HG02623 (cell line): ENCODE data around the gene LATS2.

Experiments used
- ATAC-seq: cut with Tn5 transposase; IDR thresholded peaks from one replicate; pipeline ENCODE4 v1.9.1; 2021; ENCODE audit warnings: moderate library complexity; ENCODE audit not compliant: unreplicated experiment

Gene LATS2

DNA sequence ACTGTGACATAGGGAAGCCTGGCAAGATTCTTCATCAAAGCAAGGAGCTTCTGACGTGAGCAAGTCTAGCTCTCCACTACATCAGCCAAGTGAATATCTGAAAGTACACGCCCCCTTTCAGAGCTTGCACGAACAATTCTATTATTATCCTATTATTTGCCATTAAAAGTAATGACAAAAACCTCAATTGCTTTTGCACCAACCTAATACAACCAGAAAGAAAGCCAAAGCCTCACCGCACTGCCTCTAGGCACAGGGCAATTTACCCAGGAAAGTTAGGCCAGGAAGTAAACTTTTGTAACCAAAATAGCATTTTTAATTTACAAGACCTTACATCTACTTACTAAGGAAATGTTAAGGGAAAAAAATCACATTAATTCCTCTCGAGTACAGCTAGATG is 41.2 kb downstream of the LATS2 start:
- no peak for ATAC-seq

DNA sequence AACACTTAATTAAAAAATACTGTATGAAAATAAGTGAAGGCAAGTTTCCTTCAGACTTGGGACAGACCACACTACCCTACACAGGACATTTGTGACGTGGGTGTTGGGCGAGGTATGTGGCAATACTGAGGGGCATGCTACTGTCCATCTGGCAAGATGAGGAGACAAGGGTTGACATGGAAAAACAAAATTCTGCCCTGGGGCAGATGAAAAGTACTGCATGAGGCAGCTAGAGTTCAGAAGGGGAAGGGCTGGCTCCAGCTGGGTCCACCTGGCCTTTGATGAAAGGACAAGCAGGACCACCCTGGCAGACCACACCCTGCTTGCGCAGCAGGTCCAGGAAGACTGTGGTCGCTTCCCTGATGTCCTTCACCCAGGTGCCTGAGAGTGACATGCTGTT is 43.2 kb downstream of the LATS2 start:
- no peak for ATAC-seq

DNA sequence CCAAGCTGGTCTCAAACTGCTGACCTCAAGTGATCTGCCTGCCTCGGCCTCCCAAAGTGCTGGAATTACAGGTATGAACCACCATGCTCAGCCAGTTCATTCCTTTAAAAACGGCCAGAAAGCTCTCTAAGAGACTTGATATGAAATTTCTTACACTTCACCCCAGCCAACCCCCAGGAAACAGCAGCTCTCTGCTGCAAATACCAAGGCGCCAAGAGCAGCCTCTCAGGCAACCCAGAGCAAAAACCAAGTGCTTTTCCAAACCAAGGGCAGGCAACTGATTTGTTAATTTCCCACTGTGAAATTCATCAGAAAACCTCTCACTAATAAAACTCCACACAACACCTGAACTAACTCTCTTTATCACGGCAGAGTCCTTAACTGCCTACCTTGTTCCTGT is 44.9 kb downstream of the LATS2 start:
- ATAC-seq = no peak

GRCh38 chr13:21015284-21015683 is 46.1 kb downstream of the LATS2 start:
- ATAC-seq = no peak

DNA sequence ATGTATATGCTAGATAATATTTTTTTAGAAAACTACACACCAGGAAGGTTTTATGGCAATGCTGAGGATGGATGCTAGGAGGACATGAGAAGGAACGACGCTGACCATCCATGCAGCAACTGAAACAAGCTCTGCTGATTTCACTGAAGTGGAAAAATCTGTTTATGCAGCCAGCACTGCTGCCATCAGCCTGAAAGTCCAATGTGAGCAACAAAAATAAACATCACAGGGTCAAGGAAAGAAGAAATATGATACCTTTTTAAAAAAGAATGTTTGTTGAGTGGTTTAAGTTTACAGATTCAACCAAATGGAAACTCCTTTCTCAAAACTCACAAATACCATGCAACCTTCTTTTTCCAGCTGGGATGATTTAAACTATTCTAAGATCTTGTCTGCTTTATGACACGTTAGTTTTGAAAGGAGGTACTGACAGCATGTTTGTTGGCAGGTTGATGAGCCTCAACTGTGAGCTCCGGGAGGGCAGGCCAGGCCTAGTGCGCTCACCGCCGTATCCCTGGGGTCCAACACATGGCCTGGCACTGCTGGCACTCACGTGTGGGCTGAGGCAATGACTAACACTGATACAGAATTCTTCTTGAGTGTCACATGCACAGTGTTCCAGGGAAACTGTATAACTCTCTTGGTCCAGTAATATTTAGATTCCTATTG is 46.8 kb downstream of the LATS2 start:
- ATAC-seq = no peak

GRCh38 chr13:21014139-21014501 is 47.3 kb downstream of the LATS2 start:
- no peak for ATAC-seq

- no peak for ATAC-seq
These were observed 47.7 kb downstream of the LATS2 start for GRCh38 chr13:21013682-21014038.

DNA sequence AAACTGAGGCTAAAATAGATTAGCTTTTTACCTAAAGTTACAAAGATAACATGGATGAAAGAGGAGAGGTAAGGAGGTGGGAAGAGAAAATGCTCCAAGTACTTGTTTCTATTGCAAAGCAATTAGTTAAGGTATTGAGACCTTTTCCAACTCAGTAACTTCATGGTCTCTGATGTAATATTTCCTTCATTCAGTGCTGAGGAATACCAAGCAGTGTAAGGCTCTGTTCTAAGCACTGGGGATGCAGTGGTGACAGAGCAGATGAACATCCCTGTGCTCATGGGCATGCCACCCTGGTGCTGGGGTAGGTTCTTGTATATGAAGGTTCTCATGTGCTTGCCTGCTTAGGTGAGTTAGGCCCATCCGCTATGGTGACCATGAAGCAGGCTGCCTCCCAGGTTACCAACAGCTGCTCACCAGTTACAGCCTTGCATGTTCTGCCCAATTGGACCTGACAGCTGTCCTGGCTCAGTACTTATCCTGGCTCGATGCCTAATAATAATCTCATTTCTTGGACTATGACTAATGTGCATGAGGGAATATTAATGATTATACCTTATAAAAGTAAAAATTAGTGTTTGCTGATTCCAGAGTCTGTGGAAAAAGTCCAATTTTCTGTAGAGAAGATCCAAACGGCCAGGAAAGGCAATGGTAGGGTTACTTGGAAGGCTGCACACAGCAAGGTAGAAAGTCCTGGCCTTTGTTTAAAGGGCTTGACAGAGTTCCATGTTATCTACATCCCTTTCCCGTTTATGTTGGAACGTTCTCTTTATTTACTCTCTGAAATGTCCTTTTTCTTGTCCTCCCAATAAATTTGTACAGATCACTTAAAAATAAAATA is 48.3 kb downstream of the LATS2 start:
- no peak for ATAC-seq

GRCh38 chr13:21012211-21012610 is 49.2 kb downstream of the LATS2 start:
- no peak for ATAC-seq

DNA sequence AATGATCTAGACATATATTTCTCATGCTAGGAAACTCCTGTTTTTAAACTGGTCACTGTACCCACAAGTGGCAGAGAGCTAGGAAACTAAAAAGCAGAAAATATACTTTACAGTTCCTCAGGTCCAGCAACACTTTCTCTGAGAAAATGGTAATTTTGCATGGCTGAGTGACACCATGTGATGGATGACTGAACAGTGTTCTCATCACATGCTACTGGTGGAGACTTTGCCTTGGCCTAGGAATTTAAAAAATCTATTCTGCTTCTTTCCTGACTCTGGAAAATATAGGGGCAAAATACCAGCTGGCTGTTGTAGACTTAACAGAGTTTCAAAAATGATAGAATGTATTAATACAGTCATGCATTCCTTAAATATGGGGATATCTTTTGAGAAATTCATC is 50.0 kb downstream of the LATS2 start:
- no peak for ATAC-seq

- no peak for ATAC-seq
These were observed 50.8 kb downstream of the LATS2 start for GRCh38 chr13:21010621-21011020.

GRCh38 chr13:21009036-21009435 is 52.4 kb downstream of the LATS2 start:
- ATAC-seq = no peak

DNA sequence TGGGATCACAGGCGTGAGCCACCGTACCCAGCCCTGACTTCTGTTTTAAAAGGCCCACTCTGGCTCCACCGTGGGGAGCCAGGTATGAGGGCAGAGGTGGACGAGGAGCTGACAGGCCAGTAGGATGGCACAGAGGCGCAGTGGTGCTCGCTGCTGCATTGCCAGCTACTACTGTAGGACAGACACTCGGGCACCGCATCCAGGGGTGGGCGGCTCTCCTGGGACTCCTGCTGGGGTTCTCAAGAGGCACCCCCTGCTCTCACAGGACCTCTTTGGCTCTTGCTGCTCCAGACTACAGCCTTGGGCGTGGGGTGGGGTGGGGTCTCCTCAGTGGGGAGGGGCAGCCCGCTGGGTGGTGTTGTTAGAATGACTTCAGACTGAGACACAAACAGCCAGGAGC is 53.4 kb downstream of the LATS2 start:
- ATAC-seq = no peak

- no peak for ATAC-seq
These were observed 55.0 kb downstream of the LATS2 start for GRCh38 chr13:21006141-21007005.

GRCh38 chr13:21005193-21005592 is 56.2 kb downstream of the LATS2 start:
- ATAC-seq = no peak

- ATAC-seq = no peak
These were observed 59.9 kb downstream of the LATS2 start for GRCh38 chr13:21001471-21001870.

- ATAC-seq = no peak
These were observed 60.7 kb downstream of the LATS2 start for GRCh38 chr13:21000647-21001046.

DNA sequence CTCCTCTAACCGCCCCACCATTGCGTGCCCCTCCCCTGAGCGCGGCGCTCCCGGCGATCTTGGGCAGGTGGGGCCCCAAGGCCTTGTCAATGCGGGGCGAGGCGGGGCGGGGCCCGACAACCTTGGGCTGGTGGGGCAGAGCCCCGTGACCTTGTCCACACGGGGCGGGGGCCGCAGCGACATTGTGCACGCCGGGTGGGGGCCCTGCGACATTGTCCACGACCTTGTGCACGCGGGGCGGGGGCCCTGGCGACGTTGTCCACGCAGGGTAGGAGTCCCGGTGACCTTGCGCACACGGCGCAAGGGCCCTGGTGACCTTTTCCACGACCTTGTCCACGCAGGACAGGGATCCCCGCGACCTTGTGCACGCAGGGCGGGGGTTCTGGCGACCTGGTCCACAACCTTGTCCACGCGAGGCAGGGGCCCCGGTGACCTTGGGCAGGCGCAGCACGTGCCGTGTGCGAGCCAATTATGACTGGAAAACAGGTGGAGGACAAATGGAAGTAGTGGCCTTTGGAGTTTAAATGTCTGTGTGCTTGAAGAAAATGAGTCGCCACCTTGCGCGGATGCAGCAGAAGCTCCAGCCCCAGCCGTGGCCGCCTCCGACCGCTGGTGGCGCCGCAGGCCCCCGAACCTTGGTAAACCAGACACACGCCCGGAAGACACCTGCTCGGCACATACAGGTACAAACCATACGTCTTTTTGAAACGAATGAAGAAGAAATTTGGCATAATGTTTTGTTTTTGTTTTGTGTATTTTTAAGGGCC is 62.6 kb downstream of the LATS2 start:
- ATAC-seq = no peak

GRCh38 chr13:20997301-20998161 is 63.9 kb downstream of the LATS2 start:
- no peak for ATAC-seq

GRCh38 chr13:20995245-20995838 is 66.0 kb downstream of the LATS2 start:
- ATAC-seq = no peak
